HepG2 (cell line): ENCODE results near the gene SIAH2.

Experiments
- ATRX ChIP-seq: sonication (generic); formaldehyde crosslinking; IDR thresholded peaks from 2 replicates; pipeline ENCODE4 v1.4.0; 2020; ENCODE audit warnings: missing genetic modification reagents, borderline replicate concordance
- CREB1 ChIP-seq, 2 experiments: fragments of 450-650 bp in 1 of 2; IDR thresholded peaks; 2 replicates each; pipeline ENCODE4 v1.6.1; 2016 to 2017; ENCODE audit warnings: control low read depth in 1 of 2, mild to moderate bottlenecking in 1 of 2, missing compliant biosample characterization in 1 of 2, missing genetic modification characterization in 1 of 2
- EP300 ChIP-seq, 3 experiments: sonication (generic) in 1 of 3; formaldehyde crosslinking in 1 of 3; IDR thresholded peaks; 2 replicates each; pipeline versions ENCODE4 v1.5.1 to v1.6.1; 2011 to 2020; ENCODE audit warnings: low read depth in 2 of 3, low read length in 2 of 3, borderline replicate concordance in 1 of 3, improper control_type of control experiment in 1 of 3, mild to moderate bottlenecking in 1 of 3, missing genetic modification reagents in 1 of 3, moderate library complexity in 1 of 3
- GPN1 ChIP-seq: sonication (generic); formaldehyde crosslinking; IDR thresholded peaks from 2 replicates; pipeline ENCODE4 v1.5.1; 2020; ENCODE audit warnings: missing genetic modification reagents, borderline replicate concordance
- ISX ChIP-seq: sonication (generic); formaldehyde crosslinking; conservative IDR thresholded peaks from 2 replicates; pipeline ENCODE4 v1.5.0; 2020; ENCODE audit warnings: missing genetic modification reagents
- KAT7 ChIP-seq: IDR thresholded peaks from 2 replicates; pipeline ENCODE4 v1.6.1; 2018; ENCODE audit warnings: borderline replicate concordance, missing compliant biosample characterization
- NFYB ChIP-seq: sonication (generic); formaldehyde crosslinking; IDR thresholded peaks from 2 replicates; pipeline ENCODE4 v1.4.0; 2020; ENCODE audit warnings: missing genetic modification reagents
- SIN3A ChIP-seq: IDR thresholded peaks from 2 replicates; pipeline ENCODE4 v1.6.1; 2011; ENCODE audit warnings: low read depth, mild to moderate bottlenecking, control low read depth, low read length, borderline replicate concordance
- ZNF138 ChIP-seq: sonication (generic); formaldehyde crosslinking; IDR thresholded peaks from 2 replicates; pipeline ENCODE4 v1.5.0; 2020; ENCODE audit warnings: mild to moderate bottlenecking, low read depth, missing genetic modification reagents
- ZNF18 ChIP-seq: sonication (generic); formaldehyde crosslinking; IDR thresholded peaks from 2 replicates; pipeline ENCODE4 v1.8.0; 2022; ENCODE audit warnings: mild to moderate bottlenecking, missing genetic modification reagents; ENCODE audit not compliant: insufficient replicate concordance

- no peak for TF ChIP-seq ATRX
- no peak for TF ChIP-seq ISX (CRISPR knock-in tag)
- TF ChIP-seq ZNF138: no peak
- TF ChIP-seq CREB1 (IDR thresholded peaks at IDR 0.05): no peak
- no peak for TF ChIP-seq CREB1 (CRISPR knock-in tag; IDR thresholded peaks at IDR 0.05)
- TF ChIP-seq SIN3A: no peak
- TF ChIP-seq NFYB (CRISPR knock-in tag): no peak
- no peak for TF ChIP-seq KAT7 (CRISPR knock-in tag)
- TF ChIP-seq EP300 (IDR thresholded peaks at IDR 0.05; ENCODE audit: low read depth in 2 of 2, low read length in 2 of 2): no peak
- no peak for TF ChIP-seq EP300 (CRISPR knock-in tag; IDR thresholded peaks at IDR 0.05; ENCODE audit: borderline replicate concordance)
- no peak for TF ChIP-seq GPN1 (CRISPR knock-in tag)
- no peak for TF ChIP-seq ZNF18 (CRISPR knock-in tag)
Measured at GRCh38 chr3:150742141-150742523, 20.8 kb downstream of the SIAH2 start.
